A673 (cell line): ENCODE data around the gene KCNJ10.

Experiments used
- EZH2 ChIP-seq: fragments of 200-600 bp; sonication (generic); IDR thresholded peaks from 2 replicates; pipeline ENCODE4 v1.6.1; 2017; ENCODE audit warnings: borderline replicate concordance, low read depth, mild to moderate bottlenecking, mixed read lengths, antibody characterized with exemption, low read length; ENCODE audit not compliant: poor library complexity, severe bottlenecking
- TF ChIP-seq, protein P1 (sequence below): fragments of 300-800, 200-600 bp; sonication (generic); conservative IDR thresholded peaks from 2 replicates; pipeline ENCODE4 v1.5.1; 2017; ENCODE audit warnings: low read depth, mild to moderate bottlenecking, antibody characterized with exemption, low read length, moderate library complexity, mixed read lengths

DNA sequence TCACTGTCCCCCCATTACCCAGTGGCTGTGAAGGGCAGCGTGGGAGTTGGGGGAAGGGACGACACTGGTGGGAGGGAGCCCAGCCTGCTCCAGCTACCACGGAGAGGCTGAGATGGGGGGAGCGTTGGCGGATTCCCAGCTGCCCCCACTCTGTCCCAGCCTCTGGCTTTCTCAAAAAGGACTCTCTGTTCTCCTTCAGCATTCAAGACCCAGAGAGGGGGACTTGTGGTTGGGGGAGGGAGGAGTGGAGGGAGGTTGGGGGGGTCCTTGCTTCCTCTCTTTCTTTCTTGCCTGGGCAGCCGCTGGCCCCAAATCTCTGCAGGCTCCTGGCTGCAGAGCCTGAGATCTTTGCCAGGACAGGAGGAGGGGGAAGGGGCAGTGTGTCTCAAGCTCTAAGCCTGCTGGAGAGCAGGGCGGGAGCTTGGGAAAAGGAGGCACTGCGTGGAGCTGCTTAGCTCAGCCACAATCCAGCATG, 47.8 kb upstream of the KCNJ10 start:
- TF ChIP-seq, protein P1, sequence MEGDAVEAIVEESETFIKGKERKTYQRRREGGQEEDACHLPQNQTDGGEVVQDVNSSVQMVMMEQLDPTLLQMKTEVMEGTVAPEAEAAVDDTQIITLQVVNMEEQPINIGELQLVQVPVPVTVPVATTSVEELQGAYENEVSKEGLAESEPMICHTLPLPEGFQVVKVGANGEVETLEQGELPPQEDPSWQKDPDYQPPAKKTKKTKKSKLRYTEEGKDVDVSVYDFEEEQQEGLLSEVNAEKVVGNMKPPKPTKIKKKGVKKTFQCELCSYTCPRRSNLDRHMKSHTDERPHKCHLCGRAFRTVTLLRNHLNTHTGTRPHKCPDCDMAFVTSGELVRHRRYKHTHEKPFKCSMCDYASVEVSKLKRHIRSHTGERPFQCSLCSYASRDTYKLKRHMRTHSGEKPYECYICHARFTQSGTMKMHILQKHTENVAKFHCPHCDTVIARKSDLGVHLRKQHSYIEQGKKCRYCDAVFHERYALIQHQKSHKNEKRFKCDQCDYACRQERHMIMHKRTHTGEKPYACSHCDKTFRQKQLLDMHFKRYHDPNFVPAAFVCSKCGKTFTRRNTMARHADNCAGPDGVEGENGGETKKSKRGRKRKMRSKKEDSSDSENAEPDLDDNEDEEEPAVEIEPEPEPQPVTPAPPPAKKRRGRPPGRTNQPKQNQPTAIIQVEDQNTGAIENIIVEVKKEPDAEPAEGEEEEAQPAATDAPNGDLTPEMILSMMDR: no peak
- no peak for TF ChIP-seq EZH2
